Measurements from ENCODE around the gene MCC. TPM values are rescaled to one million over a fixed set of nuclear protein-coding genes. Genes with fewer than 3 reads are reported as not detected.

Gene MCC
- total RNA-seq, 3 donors from 2014 or later (not counting 1 experiment from before 2014, with no cell fraction given): 0.68 to 1.8 (median 1.4) TPM

DNA sequence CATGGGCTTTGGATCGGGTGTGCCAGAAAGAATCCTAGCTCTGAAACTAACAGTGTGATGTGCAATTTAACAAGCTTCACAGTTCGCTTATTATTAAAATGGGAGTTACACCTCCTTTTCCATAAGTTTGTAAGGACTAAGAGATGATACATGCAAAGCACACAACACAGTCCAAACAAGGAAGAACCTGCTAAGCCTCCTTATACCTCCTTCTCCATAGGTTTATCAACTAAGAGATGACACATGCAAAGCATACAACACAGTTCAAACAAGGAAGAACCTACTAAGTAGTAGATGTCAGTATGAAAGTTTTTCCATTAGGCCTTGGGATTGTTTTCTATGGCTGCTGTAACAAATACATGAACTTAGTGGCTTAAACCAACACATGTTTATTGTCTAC lies 295.7 kb downstream of the MCC start:
- Mint-ChIP-seq H3K4me3 (no peak overlapping the region), H3K4me1 (no peaks in the 10 kb centered on the region), H3K36me3 (no peaks in the 10 kb centered on the region), H3K9me3 (peaks cover 0 to 3% of the 10 kb centered on the region in 2 donors), H3K27me3 (ENCODE audit: low read depth in 2 of 2) (peaks cover 5 to 8% of the 10 kb centered on the region in 2 donors), H3K27ac (no peak overlapping the region)
- intact Hi-C loops (cut with micrococcal nuclease): no loop called here
- ATAC-seq: no peak
- Histone ChIP-seq H3K36me3 (ENCODE audit: control insufficient read depth, insufficient read depth, low read length) (no peaks in the 10 kb centered on the region), H3K4me1 (ENCODE audit: control insufficient read depth, insufficient read depth, low read length) (no peaks in the 10 kb centered on the region), H3K9me3 (ENCODE audit: control insufficient read depth, insufficient read depth, low read length) (no peaks in the 10 kb centered on the region), H3K27me3 (ENCODE audit: control insufficient read depth, insufficient read depth, low read length) (no peaks in the 10 kb centered on the region), H3K4me3 (ENCODE audit: low read length) (no peak overlapping the region), H3K27ac (ENCODE audit: low read length) (no peak overlapping the region)
- TF ChIP-seq, protein P1, sequence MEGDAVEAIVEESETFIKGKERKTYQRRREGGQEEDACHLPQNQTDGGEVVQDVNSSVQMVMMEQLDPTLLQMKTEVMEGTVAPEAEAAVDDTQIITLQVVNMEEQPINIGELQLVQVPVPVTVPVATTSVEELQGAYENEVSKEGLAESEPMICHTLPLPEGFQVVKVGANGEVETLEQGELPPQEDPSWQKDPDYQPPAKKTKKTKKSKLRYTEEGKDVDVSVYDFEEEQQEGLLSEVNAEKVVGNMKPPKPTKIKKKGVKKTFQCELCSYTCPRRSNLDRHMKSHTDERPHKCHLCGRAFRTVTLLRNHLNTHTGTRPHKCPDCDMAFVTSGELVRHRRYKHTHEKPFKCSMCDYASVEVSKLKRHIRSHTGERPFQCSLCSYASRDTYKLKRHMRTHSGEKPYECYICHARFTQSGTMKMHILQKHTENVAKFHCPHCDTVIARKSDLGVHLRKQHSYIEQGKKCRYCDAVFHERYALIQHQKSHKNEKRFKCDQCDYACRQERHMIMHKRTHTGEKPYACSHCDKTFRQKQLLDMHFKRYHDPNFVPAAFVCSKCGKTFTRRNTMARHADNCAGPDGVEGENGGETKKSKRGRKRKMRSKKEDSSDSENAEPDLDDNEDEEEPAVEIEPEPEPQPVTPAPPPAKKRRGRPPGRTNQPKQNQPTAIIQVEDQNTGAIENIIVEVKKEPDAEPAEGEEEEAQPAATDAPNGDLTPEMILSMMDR (IDR thresholded peaks at IDR 0.05): no peak
- 100% methylated on average over 1 of the region's 2 CpGs for WGBS (ENCODE audit: insufficient coverage)
- DNase-seq: no peak

DNA sequence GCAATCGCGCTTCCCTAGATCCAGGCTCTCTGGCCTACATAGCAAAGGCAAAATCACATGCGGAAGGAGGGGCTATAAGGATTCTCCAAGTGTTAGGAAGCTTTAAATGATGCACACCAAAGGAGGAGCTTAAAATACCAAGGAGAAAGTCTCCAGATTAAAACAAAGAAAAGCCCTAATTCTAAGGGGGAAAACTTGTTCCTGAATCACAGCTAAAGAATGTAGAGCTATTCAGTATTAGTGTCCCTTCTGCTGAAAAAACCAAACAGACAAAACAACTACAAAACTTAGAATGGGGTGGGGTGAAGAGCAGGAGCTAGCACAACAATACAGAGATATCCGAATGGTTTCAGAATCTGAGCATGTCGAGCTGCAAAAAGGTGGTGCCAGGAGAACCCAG lies 297.9 kb downstream of the MCC start:
- Mint-ChIP-seq H3K27me3 (ENCODE audit: low read depth in 2 of 2) (peaks cover 4 to 8% of the 10 kb centered on the region in 2 donors), H3K9me3 (peaks cover 0 to 3% of the 10 kb centered on the region in 2 donors), H3K36me3 (no peaks in the 10 kb centered on the region), H3K27ac (no peak overlapping the region), H3K4me1 (no peaks in the 10 kb centered on the region), H3K4me3 (no peak overlapping the region)
- no peaks in the 10 kb centered on the region for H3K36me3 ChIP-seq (ENCODE audit: control insufficient read depth, insufficient read depth, low read length)
- ATAC-seq: no peak
- 95% methylated on average over 5 of the region's 5 CpGs for WGBS (ENCODE audit: insufficient coverage)
- TF ChIP-seq, protein P1 (IDR thresholded peaks at IDR 0.05): no peak
- no peaks in the 10 kb centered on the region for H3K9me3 ChIP-seq (ENCODE audit: control insufficient read depth, insufficient read depth, low read length)
- no peak for DNase-seq
- intact Hi-C loops (cut with micrococcal nuclease): no loop called here
- H3K4me3 ChIP-seq (ENCODE audit: low read length): no peak overlapping the region
- H3K4me1 ChIP-seq (ENCODE audit: control insufficient read depth, insufficient read depth, low read length): no peaks in the 10 kb centered on the region
- H3K27ac ChIP-seq (ENCODE audit: low read length): no peak overlapping the region
- no peaks in the 10 kb centered on the region for H3K27me3 ChIP-seq (ENCODE audit: control insufficient read depth, insufficient read depth, low read length)

DNA sequence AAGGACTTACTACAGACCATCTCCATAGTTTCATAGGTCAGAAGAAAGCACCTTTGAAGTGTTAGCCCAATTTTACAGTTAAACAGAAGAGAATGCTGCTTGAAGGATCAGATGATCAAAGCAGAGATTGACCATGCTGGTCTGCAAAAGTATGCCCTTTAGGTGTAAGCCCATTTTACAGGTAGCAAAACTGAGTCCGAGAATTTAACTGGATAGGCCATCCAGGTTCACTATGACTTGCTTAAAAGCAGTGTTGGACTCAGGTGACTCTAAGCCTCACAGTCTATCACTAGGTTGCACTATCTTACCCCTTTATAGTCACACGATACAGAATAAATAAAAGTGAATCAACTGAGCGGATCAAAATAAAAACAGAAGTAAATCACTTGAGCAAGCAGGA lies 299.0 kb downstream of the MCC start:
- H3K27me3 ChIP-seq (ENCODE audit: control insufficient read depth, insufficient read depth, low read length): no peaks in the 10 kb centered on the region
- 90% methylated on average over 3 of the region's 3 CpGs for WGBS (ENCODE audit: insufficient coverage)
- TF ChIP-seq, protein P1 (IDR thresholded peaks at IDR 0.05): no peak
- no peak overlapping the region for H3K27ac ChIP-seq (ENCODE audit: low read length)
- H3K4me1 Mint-ChIP-seq: no peaks in the 10 kb centered on the region
- no peak overlapping the region for H3K27ac Mint-ChIP-seq
- H3K27me3 Mint-ChIP-seq (ENCODE audit: low read depth in 2 of 2): peaks cover 11 to 15% of the 10 kb centered on the region in 2 donors
- no peaks in the 10 kb centered on the region for H3K4me1 ChIP-seq (ENCODE audit: control insufficient read depth, insufficient read depth, low read length)
- no peaks in the 10 kb centered on the region for H3K9me3 ChIP-seq (ENCODE audit: control insufficient read depth, insufficient read depth, low read length)
- no peak for DNase-seq
- no peaks in the 10 kb centered on the region for H3K36me3 ChIP-seq (ENCODE audit: control insufficient read depth, insufficient read depth, low read length)
- H3K4me3 Mint-ChIP-seq: no peak overlapping the region
- intact Hi-C loops (cut with micrococcal nuclease): no loop called here
- peaks cover 0 to 3% of the 10 kb centered on the region in 2 donors for H3K9me3 Mint-ChIP-seq
- no peaks in the 10 kb centered on the region for H3K36me3 Mint-ChIP-seq
- no peak overlapping the region for H3K4me3 ChIP-seq (ENCODE audit: low read length)
- ATAC-seq: no peak

DNA sequence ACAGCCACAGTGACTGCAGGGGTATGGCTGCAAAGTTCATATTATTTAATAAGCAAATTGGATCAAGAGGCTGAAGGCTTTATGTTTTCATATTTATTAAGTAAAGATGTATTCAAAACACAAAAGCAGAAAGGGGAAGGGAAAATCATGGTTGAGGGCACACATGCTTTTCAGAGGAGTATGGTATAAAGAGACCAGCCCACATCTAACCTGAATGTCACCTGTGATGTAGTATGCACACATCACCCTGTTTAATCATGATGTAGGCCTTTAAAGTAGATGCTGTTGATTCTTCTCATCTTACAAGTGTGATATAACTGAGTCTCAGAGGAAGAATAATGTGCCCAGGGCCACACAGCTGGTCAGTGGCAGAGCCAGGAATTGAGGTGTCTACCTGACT lies 299.8 kb downstream of the MCC start:
- no peaks in the 10 kb centered on the region for H3K36me3 Mint-ChIP-seq
- no peaks in the 10 kb centered on the region for H3K4me1 Mint-ChIP-seq
- TF ChIP-seq, protein P1 (IDR thresholded peaks at IDR 0.05): no peak
- H3K27me3 Mint-ChIP-seq (ENCODE audit: low read depth in 2 of 2): peaks cover 11 to 15% of the 10 kb centered on the region in 2 donors
- Histone ChIP-seq H3K27ac (ENCODE audit: low read length) (no peak overlapping the region), H3K4me3 (ENCODE audit: low read length) (no peak overlapping the region), H3K9me3 (ENCODE audit: control insufficient read depth, insufficient read depth, low read length) (no peaks in the 10 kb centered on the region), H3K36me3 (ENCODE audit: control insufficient read depth, insufficient read depth, low read length) (no peaks in the 10 kb centered on the region), H3K27me3 (ENCODE audit: control insufficient read depth, insufficient read depth, low read length) (no peaks in the 10 kb centered on the region), H3K4me1 (ENCODE audit: control insufficient read depth, insufficient read depth, low read length) (no peaks in the 10 kb centered on the region)
- DNase-seq (no peak), ATAC-seq (no peak)
- no peak overlapping the region for H3K4me3 Mint-ChIP-seq
- H3K27ac Mint-ChIP-seq: no peak overlapping the region
- intact Hi-C loops (cut with micrococcal nuclease): no loop called here
- peaks cover 0 to 3% of the 10 kb centered on the region in 2 donors for H3K9me3 Mint-ChIP-seq

Measured in natural killer cell (primary cell).